ENCODE results near the gene IER5L. TPM values are rescaled to one million over a fixed set of nuclear protein-coding genes. Genes with fewer than 3 reads are reported as not detected.

IER5L gene
- total RNA-seq, 6 experiments from 2014 or later, result 2.7 to 19.8 (median 7.8) TPM

DNA sequence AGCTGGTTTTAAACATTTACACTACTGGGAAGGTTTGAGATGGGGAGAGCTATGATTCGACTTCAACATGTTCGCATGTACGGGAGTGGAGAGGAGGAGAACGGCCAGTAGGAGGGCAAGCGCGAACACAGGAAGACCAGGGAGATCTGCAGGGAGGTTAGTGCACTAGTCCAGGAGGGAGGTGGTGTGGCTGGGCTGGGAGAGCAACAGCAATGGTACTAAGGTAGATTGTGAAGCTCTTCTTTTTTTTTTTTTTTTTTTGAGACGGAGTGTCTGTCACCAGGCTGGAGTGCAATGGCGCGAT, 16.6 kb downstream of the IER5L start:
- intact Hi-C loops (cut with DNase I), result no loop called here
- no peaks in the 10 kb centered on the region for H3K27me3 ChIP-seq
- H3K4me3 ChIP-seq, result no peak overlapping the region
- no peak for TF ChIP-seq POLR2A (IDR thresholded peaks at IDR 0.05)
- TF ChIP-seq, protein P1, sequence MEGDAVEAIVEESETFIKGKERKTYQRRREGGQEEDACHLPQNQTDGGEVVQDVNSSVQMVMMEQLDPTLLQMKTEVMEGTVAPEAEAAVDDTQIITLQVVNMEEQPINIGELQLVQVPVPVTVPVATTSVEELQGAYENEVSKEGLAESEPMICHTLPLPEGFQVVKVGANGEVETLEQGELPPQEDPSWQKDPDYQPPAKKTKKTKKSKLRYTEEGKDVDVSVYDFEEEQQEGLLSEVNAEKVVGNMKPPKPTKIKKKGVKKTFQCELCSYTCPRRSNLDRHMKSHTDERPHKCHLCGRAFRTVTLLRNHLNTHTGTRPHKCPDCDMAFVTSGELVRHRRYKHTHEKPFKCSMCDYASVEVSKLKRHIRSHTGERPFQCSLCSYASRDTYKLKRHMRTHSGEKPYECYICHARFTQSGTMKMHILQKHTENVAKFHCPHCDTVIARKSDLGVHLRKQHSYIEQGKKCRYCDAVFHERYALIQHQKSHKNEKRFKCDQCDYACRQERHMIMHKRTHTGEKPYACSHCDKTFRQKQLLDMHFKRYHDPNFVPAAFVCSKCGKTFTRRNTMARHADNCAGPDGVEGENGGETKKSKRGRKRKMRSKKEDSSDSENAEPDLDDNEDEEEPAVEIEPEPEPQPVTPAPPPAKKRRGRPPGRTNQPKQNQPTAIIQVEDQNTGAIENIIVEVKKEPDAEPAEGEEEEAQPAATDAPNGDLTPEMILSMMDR (IDR thresholded peaks at IDR 0.05), result no peak
- ATAC-seq, result no peak
- 40% methylated on average over 1 of the region's 9 CpGs for WGBS (ENCODE audit: insufficient coverage, low coverage, low lambda C conversion rate, missing lambda C conversion rate)
- H3K36me3 ChIP-seq, result no peaks in the 10 kb centered on the region
- DNase-seq, result no peak
- H3K27ac ChIP-seq, result no peak overlapping the region
- H3K9me3 ChIP-seq, result no peaks in the 10 kb centered on the region
- H3K4me1 ChIP-seq, result no peaks in the 10 kb centered on the region

DNA sequence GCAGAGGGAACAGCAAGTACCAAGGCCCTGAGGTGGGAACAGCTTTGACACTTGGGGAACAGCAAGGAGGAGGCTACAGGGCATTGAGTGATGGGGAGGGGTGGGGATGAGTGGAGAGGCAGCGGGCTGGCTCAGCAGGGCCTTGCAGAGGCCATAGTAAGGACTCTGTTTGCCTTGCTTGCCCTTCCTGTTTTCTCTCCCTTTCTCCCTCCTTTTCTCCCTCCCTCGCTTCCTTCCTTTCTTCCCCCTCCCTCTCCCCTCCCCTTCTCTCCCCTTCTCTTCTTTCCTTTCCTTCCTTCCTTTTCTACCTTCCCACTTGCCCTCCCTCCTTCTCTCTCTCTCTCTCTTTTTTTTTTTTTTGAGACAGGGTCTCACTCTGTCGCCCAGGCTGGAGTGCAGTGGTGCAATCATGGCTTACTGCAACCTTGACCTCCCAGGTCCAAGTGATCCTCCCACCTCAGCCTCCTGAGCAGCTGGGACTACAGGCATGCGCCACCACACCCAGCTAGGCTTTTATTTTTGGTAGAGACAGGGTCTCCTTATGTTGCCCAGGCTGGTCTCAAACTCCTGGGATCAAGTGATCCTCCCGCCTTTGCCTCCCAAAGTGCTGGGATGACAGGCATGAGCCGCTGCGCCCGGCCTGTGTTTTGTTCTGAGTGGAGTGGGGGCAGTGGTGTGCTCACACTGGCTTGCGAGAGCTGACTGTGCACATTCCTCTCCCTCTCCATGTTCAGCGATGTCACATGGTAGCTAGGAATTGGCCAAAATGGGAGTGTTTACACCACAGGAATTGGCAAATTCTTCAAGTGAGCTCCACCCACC, 17.1 kb downstream of the IER5L start:
- Histone ChIP-seq H3K27ac (no peak overlapping the region), H3K4me3 (no peak overlapping the region), H3K36me3 (no peaks in the 10 kb centered on the region), H3K27me3 (no peaks in the 10 kb centered on the region), H3K4me1 (no peaks in the 10 kb centered on the region), H3K9me3 (no peaks in the 10 kb centered on the region)
- intact Hi-C loops (cut with DNase I), result no loop called here
- TF ChIP-seq, protein P1 (IDR thresholded peaks at IDR 0.05), result no peak
- no peak for TF ChIP-seq POLR2A (IDR thresholded peaks at IDR 0.05)
- no peak for DNase-seq
- WGBS (ENCODE audit: insufficient coverage, low coverage, low lambda C conversion rate, missing lambda C conversion rate), result 91% methylated on average over 4 of the region's 10 CpGs
- no peak for ATAC-seq

DNA sequence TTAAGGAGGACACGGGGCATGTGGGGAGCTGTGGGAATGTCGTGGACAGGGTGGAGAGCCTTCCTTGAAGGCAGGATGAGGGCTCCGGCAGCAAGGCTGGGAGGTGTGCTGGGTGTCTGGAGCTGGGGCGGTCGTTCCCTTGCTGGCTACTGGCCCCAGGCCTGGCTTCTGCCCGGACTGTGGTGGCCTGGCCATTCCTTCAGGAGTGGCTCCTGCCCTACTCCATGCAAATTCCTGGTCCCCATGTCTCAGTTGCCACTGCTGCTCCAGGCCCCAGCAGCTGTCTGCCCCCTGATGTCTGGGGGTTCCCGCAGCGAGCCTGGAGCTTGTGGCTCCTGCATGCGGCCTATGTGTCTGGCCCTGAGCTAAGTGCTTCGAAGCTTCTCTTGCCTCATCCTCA, 21.9 kb downstream of the IER5L start:
- Histone ChIP-seq H3K27ac (no peak overlapping the region), H3K9me3 (no peaks in the 10 kb centered on the region), H3K36me3 (no peaks in the 10 kb centered on the region), H3K27me3 (no peaks in the 10 kb centered on the region), H3K4me3 (no peak overlapping the region), H3K4me1 (no peaks in the 10 kb centered on the region)
- TF ChIP-seq, protein P1 (IDR thresholded peaks at IDR 0.05), result no peak
- TF ChIP-seq POLR2A (IDR thresholded peaks at IDR 0.05), result no peak
- DNase-seq, result no peak
- 87% methylated on average over 3 of the region's 10 CpGs for WGBS (ENCODE audit: insufficient coverage, low coverage, low lambda C conversion rate, missing lambda C conversion rate)
- peak in 1 of 4 donors; percentile 16 for ATAC-seq
- intact Hi-C loops (cut with DNase I), result loop anchor here in 1 of 2 donors (10.0 kb wide), 1 partner anchor 459 kb away; no protein-coding TSS in a partner anchor

DNA sequence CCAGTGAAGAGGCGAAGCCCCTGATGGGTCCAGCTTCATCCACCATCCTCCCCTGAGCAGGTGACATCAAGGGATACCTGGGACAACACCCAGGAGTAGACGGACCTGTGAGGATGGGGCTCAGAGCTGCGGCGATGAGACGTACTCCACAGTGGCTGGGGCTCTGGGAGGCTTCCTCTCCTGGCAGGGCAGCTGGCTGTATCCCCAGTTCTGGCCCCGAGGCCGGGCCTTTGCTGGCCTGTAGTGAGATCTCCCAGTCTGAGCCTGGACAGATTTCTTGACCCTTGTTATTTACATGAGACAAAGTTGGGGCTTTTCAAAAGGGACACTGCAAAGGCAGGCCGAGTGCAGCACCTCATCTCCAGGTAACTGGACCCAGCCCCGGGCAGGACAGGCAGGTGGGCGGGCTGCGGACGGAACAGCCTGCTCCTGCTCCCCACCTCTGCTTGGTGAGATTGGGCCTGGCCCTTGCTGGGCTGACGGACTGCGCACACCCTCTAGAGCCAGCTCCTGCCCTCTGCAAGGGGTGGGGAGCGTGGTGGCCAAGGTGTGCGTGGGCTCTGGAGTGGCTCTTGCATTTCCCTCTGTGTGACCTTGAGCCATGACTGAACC, 23.1 kb downstream of the IER5L start:
- TF ChIP-seq, protein P1 (IDR thresholded peaks at IDR 0.05), result no peak
- no peak for TF ChIP-seq POLR2A (IDR thresholded peaks at IDR 0.05)
- Histone ChIP-seq H3K27me3 (no peaks in the 10 kb centered on the region), H3K9me3 (no peaks in the 10 kb centered on the region), H3K4me3 (no peak overlapping the region), H3K27ac (no peak overlapping the region), H3K4me1 (no peaks in the 10 kb centered on the region), H3K36me3 (no peaks in the 10 kb centered on the region)
- ATAC-seq (peak in 2 of 4 donors; percentile 8 to 15), DNase-seq (no peak)
- 68% methylated on average over 5 of the region's 16 CpGs for WGBS (ENCODE audit: insufficient coverage, low coverage, low lambda C conversion rate, missing lambda C conversion rate)
- intact Hi-C loops (cut with DNase I), result loop anchor here in 1 of 2 donors (10.0 kb wide), 1 partner anchor 460 kb away; no protein-coding TSS in a partner anchor
